ENCODE data around the gene KRT80.

Gene KRT80

DNA sequence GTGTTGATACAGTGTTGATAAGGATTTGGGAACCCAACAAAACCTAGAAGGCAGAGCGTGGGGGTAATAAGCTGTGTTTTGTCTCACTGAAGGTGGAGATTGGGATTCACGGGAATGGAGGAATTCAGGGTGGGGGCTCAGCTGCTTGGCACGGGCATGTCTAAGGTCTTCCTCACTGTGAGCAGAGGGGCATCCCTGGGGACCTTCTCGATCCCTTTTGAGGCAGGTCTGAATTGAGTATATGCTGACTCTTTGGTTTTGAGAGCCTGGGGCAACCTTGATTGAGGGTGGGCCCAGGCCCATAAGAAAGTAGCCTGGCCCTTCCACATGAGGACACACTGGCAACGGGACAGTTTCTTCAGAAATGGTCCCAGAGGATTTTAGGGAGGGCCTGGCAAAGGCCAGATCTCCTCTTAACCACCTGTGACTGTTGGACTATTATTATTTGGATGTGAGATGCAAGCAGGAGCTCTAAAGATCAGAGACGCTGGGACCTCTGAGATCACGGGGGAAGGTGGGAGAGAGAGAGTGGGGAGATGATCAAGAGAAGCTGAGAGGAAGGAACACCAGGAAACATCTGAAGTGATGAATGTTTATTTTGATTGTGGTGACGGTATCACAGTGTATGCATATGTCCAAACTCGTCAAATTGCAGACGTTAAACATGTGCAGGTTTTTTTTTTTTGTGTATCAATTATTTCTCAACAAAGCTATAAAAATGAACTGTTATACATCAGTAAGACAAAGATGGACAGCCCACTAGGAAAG is 63.9 kb downstream of the KRT80 start:
- Histone ChIP-seq H3K79me2 (ENCODE audit: insufficient read depth, low read depth) (no peaks in the 10 kb centered on the region), H3K9ac (no peak overlapping the region), H2AFZ (ENCODE audit: low read depth) (no peak overlapping the region), H3K4me3 (IDR thresholded peaks at IDR 0.05; ENCODE audit: insufficient read depth, low read depth, low read length) (no peak overlapping the region), H3K4me1 (ENCODE audit: low read depth, poor library complexity, severe bottlenecking) (no peaks in the 10 kb centered on the region), H3K4me2 (no peak overlapping the region), H3K27me3 (ENCODE audit: insufficient read depth, low read depth) (no peaks in the 10 kb centered on the region; the same call in 1 of the 2 replicates), H3K27ac (no peak overlapping the region), H3K36me3 (ENCODE audit: insufficient read depth) (no peaks in the 10 kb centered on the region), H4K20me1 (ENCODE audit: insufficient read depth) (no peaks in the 10 kb centered on the region)
- TF ChIP-seq, protein P1, sequence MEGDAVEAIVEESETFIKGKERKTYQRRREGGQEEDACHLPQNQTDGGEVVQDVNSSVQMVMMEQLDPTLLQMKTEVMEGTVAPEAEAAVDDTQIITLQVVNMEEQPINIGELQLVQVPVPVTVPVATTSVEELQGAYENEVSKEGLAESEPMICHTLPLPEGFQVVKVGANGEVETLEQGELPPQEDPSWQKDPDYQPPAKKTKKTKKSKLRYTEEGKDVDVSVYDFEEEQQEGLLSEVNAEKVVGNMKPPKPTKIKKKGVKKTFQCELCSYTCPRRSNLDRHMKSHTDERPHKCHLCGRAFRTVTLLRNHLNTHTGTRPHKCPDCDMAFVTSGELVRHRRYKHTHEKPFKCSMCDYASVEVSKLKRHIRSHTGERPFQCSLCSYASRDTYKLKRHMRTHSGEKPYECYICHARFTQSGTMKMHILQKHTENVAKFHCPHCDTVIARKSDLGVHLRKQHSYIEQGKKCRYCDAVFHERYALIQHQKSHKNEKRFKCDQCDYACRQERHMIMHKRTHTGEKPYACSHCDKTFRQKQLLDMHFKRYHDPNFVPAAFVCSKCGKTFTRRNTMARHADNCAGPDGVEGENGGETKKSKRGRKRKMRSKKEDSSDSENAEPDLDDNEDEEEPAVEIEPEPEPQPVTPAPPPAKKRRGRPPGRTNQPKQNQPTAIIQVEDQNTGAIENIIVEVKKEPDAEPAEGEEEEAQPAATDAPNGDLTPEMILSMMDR (conservative IDR thresholded peaks at IDR 0.05; ENCODE audit: low read depth, low read length) = no peak

DNA sequence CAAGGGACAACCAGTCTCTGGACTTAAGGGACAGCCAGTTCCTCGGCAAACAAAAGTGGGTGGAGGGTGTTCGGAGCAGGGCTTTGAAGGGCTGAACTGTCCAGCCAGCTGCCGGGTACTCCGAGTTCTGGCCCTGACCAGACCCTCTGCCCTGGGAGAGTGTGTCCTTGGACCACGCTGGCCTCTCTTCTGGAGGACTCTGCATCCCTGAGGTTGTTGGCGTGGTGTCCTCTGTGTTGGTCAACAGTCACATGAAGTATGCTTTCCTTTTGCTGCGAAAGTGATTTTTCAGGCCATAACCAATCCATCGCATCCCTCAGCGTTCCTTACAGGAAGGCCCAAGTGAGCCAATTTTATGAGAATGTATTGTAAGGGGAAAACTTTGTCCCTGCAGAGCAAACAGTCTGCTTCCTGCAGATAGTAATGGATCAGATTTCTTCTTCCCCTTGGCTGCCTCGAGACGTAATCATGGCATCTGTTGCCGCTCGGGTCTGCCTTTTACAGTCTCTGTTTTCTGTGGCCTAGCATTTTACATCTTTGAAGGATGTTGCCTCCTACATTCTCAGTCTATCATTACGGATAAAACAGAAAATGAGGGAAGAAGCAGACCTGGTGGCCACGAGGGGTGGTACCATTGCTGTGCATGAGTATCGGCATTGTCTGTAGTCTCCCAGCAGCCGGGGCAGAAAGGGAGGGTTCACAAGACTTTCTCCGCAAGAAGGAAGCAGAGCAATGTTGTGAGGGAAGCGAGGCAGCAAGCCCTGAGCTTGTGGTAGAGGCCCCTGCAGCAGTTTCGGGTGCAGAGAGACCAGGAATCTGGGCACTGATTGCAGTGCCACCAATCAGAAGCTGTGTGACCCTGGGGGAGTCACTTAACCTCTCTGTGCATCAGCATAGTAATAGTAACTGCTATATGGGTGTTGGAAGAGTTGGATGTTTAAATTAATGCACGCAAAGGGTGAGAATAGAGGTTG is 64.9 kb downstream of the KRT80 start:
- Histone ChIP-seq H3K4me2 (no peak overlapping the region), H3K36me3 (ENCODE audit: insufficient read depth) (no peaks in the 10 kb centered on the region), H2AFZ (ENCODE audit: low read depth) (no peak overlapping the region), H3K4me3 (IDR thresholded peaks at IDR 0.05; ENCODE audit: insufficient read depth, low read depth, low read length) (no peak overlapping the region), H3K9ac (no peak overlapping the region), H4K20me1 (ENCODE audit: insufficient read depth) (no peaks in the 10 kb centered on the region), H3K4me1 (ENCODE audit: low read depth, poor library complexity, severe bottlenecking) (peaks cover 6% of the 10 kb centered on the region), H3K27me3 (ENCODE audit: insufficient read depth, low read depth) (peaks cover 5% of the 10 kb centered on the region; the same call in 1 of the 2 replicates), H3K79me2 (ENCODE audit: insufficient read depth, low read depth) (no peaks in the 10 kb centered on the region), H3K27ac (no peak overlapping the region)
- TF ChIP-seq, protein P1 (conservative IDR thresholded peaks at IDR 0.05; ENCODE audit: low read depth, low read length) = no peak

DNA sequence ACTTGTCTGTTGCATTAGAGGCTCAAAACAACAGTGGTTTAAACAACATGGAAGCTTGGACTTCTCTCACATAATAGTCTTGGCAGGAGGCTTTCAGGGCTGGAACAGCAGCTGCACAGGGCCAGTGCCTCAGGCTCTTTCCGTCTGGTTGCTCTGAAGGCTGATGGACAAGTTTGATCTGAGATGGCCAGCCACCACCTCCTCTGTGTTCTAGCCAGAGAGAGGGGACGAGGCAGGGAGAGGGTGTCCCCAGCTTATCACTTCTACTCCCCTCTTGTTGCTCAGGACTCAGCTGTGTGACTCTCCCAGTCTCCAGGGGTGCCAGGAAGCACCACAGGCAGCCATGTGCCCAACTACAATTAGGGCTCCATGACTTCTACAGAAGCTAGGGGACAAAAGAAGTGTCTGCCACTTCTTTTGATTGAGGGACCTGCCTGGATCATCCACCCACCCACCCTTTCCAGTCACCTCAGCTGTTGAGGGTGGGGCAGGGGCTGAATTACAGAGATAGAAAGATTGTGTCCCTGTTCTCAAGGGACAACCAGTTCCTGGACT is 65.7 kb downstream of the KRT80 start:
- TF ChIP-seq, protein P1 (conservative IDR thresholded peaks at IDR 0.05; ENCODE audit: low read depth, low read length) = no peak
- H3K4me3 ChIP-seq (IDR thresholded peaks at IDR 0.05; ENCODE audit: insufficient read depth, low read depth, low read length) = no peak overlapping the region
- H3K79me2 ChIP-seq (ENCODE audit: insufficient read depth, low read depth) = no peaks in the 10 kb centered on the region
- no peaks in the 10 kb centered on the region for H4K20me1 ChIP-seq (ENCODE audit: insufficient read depth)
- H3K27ac ChIP-seq = no peak overlapping the region
- no peaks in the 10 kb centered on the region for H3K36me3 ChIP-seq (ENCODE audit: insufficient read depth)
- peaks cover 13% of the 10 kb centered on the region for H3K4me1 ChIP-seq (ENCODE audit: low read depth, poor library complexity, severe bottlenecking)
- H3K9ac ChIP-seq = no peak overlapping the region
- H3K4me2 ChIP-seq = no peak overlapping the region
- H3K27me3 ChIP-seq (ENCODE audit: insufficient read depth, low read depth) = peaks cover 5% of the 10 kb centered on the region; the same call in 1 of the 2 replicates
- H2AFZ ChIP-seq (ENCODE audit: low read depth) = no peak overlapping the region

DNA sequence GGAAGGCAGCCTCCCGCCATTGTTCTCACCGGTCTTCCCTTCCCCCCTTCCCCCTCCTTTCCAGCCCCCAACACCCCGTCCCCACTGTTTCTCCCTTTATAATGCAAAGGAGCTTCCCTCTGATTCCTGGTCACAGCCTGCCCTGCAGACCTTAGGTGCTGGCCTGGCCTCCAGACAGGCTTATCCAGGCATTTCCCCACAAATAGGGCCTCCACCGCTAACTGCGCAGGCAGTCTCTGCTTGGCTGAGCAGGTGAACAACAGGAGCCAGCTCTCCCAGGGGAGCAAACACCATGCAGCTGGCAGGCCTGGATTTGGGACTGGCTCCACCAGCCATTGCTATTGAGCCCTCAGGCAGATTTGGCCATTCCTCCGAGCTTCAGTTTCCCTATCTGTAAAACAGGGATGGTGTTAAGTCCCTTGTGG is 66.3 kb downstream of the KRT80 start:
- no peak overlapping the region for H3K9ac ChIP-seq
- H2AFZ ChIP-seq (ENCODE audit: low read depth) = no peak overlapping the region
- peaks cover 19% of the 10 kb centered on the region for H3K4me1 ChIP-seq (ENCODE audit: low read depth, poor library complexity, severe bottlenecking)
- H3K27me3 ChIP-seq (ENCODE audit: insufficient read depth, low read depth) = peaks cover 5% of the 10 kb centered on the region; the same call in 1 of the 2 replicates
- TF ChIP-seq, protein P1 (conservative IDR thresholded peaks at IDR 0.05; ENCODE audit: low read depth, low read length) = no peak
- no peaks in the 10 kb centered on the region for H3K79me2 ChIP-seq (ENCODE audit: insufficient read depth, low read depth)
- no peak overlapping the region for H3K4me2 ChIP-seq
- no peak overlapping the region for H3K4me3 ChIP-seq (IDR thresholded peaks at IDR 0.05; ENCODE audit: insufficient read depth, low read depth, low read length)
- H4K20me1 ChIP-seq (ENCODE audit: insufficient read depth) = no peaks in the 10 kb centered on the region
- no peaks in the 10 kb centered on the region for H3K36me3 ChIP-seq (ENCODE audit: insufficient read depth)
- H3K27ac ChIP-seq = no peak overlapping the region

Data from KMS-11 (cell line).